G401 (cell line): ENCODE data around the gene TUFT1. TPM values are rescaled to one million over a fixed set of nuclear protein-coding genes. Genes with fewer than 3 reads are reported as not detected.
"Not testable (repeated sequence)": the region's sequence is repeated elsewhere in the genome, so short reads cannot be mapped to it uniquely, and the experiment has no call there.

ENCODE experiments used
- DNase-seq: peaks from one replicate; pipeline ENCODE4 v3.0.0-alpha.2; 2015; ENCODE audit warnings: low spot score
- in situ Hi-C: cut with HindIII; loops from 2 replicates; pipeline ENCODE4 v1.10.0; 2016; ENCODE audit warnings: low sequenced_read_pairs, mixed read lengths
- total RNA-seq: library from RNA; depleted of rRNA; stranded (reverse); fragments of >200 nt; shearing (Covaris generic); gene quantifications from 2 replicates; pipeline ENCODE4 v1.2.3, GENCODE V29; 2014

The TUFT1 gene
- total RNA-seq, 1 experiment from 2014 or later: 8.2 TPM

DNA sequence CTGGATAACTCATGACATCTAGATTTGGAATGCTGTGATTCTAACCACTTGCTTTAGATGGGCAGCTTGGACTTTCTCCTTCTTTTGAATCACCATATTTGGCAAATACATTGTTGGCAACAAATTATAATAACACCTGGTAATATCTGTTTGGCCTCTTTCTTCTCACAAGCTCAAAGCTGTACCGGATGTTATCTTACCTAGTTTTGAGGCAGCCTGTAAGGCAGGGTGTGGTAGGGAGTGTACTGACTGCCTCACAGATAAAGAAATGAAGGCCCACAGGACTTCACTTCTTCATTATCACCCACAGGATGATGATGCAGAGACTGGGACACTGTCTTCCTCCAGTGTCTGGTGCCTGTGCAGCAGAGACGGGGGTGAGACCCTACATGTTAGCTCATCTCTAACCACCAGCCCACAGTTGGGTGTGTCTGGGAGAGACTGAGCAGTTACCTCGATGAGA is 28.5 kb downstream of the TUFT1 start:
- in situ Hi-C loops: no loop called here
- DNase-seq: peak; percentile 38

DNA sequence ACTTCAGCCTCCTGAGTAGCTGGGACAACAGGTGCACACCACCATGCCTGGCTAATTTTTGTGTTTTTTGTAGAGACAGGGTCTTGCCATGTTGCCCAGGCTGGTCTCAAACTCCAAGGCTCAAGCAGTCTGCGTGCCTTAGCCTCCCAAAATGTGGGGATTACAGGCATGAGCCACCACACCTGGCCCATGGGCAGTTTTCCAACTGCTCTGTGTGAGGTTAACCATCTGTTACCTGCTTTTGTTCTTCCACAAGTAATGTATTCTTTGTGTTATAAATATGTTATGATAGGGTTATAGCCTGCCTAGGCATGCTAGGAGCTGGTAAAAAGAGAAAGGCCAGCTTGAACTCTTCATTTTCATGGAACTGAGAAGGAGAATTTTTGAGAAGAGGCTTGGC is 30.7 kb downstream of the TUFT1 start:
- in situ Hi-C loops: no loop called here
- peak; percentile 75 for DNase-seq

DNA sequence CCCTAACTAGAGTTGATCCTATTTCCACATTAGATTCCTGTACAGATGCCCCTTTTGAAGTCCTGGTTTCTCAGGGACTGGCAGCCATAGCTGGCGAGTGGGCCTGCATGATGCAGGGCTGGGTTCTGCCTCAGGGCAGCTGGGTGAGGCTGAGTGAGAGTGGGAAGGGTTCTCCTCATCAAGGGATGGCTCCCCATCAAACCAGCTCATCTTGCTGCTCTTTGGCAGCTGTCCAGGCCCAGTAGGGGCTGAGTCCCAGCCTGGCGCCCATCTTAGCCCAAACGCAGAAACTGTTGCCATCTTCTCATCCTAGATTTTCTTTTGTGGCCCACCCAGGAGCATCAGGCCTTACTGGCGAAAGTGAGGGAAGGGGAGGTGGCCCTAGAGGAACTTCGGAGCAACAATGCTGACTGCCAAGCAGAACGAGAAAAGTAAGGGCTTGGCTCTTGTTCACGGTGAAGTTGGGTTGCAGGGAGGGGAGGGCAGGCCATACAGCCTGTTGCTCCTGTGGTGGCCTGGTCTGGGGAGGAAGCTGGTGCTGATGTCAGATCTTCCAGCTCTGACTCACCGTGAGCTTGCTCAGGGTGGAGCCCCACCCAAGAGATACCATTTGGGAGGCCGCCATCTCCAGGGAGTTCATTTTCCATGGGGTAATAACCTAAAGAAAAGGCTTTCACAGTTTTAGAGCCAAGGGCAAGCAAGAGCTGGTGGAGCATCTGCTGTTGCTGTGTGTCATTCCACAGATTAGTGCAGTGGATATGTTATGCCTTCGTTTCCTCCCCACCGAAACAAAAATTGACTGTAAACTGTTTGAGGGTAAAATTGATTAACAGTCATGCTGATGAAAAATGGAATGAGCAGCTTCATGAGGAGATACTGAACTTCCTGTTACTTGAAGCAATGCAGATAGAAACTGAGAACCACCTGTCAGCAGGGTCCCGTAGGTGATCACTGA is 34.7 kb downstream of the TUFT1 start:
- in situ Hi-C loops: no loop called here

DNA sequence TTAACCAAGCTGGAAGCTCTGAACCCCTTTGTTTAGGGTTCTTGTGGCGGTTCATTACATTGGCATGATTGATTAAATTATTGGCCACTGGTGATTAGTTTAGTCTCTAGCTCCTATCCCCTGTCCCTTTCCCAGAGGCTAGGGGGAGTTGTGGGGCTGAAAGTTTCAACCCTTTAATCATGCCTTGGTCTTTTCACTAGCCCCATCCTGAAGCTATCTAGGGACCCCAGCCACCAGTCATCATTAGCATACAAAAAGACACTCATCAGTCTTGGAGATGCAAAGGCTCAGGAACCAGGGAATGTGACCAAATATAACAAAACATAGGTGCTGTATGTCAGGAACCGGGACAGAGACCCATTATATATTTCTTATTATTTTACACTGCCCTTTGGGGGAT is 37.1 kb downstream of the TUFT1 start:
- DNase-seq: no peak
- in situ Hi-C loops: no loop called here

More for the DNA sequence above, 34.7 kb downstream of the TUFT1 start:
- DNase-seq: no peak

DNA sequence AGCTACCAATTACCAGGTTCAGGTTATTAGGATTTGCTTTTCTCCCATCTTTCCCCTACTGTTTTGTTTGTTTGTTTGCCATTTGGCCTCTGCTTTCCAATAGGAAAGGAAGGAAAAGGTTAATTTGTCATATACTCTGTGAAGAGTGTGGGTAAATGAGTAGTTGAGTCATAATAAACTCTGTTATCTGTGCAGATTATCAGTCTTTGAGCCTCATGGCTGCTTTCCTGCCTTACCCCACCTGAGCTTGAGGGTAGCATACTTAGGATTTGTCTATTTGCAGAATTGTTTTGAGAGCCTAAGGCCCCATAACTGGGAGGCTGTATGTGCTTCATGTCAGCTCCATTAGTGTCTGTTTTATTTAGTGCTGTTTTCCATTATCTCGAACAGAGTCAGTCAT is 38.8 kb downstream of the TUFT1 start:
- DNase-seq: no peak
- in situ Hi-C loops: no loop called here

DNA sequence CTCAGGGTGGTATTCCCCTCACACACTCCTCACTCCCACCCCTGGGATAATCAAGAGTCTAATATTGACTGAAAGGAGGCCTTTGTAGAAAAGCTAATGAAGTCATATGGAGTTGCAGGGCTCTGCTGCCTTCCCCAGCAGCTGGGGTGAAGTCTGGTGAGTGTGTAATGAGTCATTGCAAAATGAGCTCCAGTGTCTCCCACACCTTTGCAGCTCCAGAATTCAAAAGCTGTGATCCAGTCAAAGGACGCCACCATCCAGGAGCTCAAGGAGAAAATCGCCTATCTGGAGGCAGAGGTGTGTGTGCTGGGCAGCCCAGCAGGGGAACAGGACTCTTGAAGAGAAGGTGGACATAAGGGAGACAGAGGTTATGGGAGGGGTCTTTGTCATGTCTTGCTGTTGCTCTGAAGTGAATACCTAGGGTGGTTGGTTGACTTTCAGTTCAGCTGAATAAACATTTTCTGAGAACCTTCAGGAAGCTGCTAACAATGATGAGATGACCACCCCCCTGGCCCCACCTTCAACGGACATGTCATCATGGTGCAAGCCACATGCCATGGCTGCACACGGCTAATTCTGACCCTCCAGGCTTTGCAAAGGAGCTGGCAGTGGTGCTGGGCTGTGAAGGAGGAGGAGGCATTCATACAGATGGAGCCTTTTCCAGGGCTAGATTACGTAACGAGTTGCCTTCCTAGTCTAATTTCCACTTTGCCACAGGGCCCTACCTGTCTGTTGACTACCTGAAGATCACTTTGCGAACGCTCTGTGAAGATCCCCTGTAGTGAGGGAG is 39.5 kb downstream of the TUFT1 start:
- in situ Hi-C loops: no loop called here
- no peak for DNase-seq

DNA sequence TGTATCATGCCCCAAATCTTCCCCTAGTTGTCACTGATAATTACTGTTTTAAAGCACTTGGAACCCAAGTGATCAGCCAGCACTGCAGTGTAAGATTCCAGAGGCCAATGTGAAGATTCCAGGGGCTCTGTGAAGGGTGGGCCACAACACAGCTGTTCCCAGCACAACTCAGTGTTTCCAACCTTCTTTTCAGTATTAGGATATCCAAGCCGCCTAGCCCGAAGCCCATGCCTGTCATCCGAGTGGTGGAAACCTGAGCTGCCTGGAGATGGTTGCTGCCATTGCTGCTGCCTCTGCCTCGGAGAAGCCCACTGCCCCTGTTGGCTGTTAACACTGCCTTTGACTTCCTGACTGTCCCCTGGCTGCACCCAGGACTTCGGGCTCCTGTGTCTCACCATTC is 41.3 kb downstream of the TUFT1 start:
- in situ Hi-C loops: no loop called here
- DNase-seq: no peak

DNA sequence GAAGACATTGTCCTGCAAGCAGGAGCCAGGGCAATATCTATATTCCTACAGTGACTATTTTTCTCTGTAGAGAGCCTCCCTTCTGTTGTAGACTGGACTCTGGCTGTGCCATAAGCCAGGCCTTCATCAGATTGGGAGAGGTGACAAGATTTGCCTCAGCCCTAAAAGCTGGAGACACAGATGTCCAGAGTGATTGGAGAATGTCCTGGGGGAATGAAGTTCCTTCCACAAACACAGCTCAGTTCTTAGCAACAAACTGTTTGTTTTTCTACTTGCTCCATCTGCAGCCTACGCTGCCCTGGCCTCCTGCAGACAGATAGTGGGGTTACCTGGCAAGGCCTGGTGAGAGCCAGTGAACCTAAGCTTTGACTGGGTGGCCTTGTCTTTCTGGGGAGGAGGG is 41.8 kb downstream of the TUFT1 start:
- DNase-seq: no peak
- in situ Hi-C loops: no loop called here

DNA sequence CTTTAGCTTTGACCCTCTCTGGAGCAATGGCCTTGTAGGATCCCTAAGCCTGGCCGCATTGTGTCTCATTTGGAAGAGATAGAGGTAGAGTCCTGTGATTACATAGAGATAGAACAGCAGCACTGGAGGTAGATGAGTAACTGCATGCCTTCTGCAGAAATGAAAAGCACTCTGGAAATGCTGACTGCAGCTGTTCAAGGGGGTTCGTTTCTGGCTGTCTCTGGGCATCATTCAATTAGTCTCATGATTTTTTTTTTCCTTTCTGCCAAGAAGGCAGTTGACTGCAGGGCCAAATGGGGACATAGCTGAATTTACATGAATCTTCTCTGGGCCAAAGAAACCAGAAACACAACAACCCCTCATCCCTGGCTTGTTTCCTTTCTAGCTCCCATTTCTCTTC is 43.7 kb downstream of the TUFT1 start:
- no peak for DNase-seq
- in situ Hi-C loops: no loop called here

DNA sequence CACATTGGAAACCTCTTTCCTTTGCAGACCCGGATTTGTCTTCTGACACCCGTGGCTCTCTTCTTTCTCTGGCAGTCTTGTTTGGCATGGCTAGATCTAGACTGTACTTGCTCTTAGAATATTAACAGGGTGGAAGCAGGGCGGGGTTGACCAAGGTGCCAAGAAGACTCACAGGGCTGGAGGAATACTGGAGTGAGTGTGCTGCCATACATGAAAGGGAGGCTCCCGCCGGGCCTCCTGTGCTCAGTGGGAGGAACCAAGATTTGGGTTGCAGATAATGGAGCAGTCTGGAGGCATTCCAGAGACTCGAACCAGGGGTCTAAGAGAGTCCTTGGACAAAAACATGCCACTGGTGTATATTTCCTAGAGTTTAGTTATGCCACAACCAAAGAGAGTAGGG is 44.2 kb downstream of the TUFT1 start:
- in situ Hi-C loops: no loop called here
- DNase-seq: no peak

DNA sequence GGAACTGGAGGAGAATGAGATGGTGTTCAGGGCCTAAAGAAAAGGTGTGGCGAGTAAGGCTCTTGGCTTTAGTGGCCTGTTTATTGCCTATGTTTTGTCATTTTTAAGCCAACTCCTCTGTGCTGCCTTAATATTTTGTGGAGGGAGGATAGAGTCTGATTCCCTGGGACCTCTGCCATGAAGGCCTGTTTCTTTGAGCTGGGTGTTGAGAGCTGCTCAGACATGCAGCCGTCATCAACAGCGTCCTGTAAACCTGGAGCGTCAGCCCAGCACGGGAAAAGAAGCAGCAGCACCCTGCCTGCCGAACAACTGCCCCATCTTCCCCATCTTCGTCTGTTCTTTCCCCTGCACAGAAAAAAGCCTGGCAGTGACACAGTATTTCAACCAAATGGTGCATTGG is 44.7 kb downstream of the TUFT1 start:
- no peak for DNase-seq
- in situ Hi-C loops: no loop called here

DNA sequence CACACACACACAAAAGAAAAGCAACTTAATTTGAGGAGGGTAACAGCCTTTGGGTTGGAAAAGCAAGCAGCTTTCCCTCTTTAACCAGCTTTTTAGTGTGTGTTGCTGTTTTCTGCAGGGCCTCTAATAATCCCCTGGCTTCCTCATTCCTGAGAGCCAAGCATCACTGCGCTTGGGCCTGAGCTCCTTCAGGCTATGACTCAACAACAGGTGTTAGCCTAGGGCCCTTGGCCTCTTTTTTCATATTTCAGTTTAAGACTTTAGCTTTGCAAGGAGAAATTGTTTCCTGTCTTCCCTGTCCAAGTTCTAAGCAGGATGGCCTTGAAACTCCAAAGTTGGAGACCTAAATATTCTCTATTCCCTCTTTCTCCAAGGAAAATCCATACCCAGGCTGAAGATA is 45.5 kb downstream of the TUFT1 start:
- no peak for DNase-seq
- in situ Hi-C loops: no loop called here

DNA sequence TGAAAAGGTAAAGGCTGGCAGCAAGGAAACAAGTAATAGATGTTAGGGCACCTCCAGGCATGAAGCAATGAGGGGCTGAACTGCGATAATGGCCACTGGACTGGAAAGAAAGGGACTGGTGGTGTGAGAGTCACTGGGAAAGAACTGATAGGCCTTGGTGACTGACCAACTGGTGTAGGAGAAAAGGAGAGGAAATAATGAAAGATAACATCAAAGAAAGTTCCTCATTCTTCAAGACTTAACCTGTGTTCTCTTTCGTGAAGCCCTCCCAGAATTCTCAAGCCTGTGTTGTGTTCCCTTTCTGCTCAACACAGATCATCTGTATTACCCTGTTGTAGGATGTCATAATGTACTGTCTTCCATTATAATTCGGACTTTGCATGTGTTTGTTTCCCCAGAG is 50.9 kb downstream of the TUFT1 start:
- no peak for DNase-seq
- in situ Hi-C loops: no loop called here

DNA sequence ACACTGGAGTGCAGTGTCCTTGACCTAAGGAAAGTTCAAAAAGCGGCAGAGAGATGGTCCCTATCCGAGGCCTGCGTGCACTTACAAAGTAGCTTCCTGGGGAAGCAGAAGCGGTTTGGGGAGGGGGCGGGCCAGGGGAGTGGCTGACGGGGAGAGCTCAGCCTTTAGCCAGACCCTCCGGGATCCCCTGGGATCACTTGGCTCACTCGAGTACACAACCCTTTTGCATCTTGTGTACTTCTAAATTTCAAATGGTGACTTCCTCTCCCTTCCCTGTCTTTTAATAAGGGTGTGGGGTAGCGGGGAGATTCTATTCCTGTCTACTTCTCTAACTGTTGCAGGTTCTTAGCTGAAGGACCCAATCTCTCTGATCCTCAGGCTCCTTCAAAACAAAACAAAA is 53.6 kb downstream of the TUFT1 start:
- no peak for DNase-seq
- in situ Hi-C loops: no loop called here

DNA sequence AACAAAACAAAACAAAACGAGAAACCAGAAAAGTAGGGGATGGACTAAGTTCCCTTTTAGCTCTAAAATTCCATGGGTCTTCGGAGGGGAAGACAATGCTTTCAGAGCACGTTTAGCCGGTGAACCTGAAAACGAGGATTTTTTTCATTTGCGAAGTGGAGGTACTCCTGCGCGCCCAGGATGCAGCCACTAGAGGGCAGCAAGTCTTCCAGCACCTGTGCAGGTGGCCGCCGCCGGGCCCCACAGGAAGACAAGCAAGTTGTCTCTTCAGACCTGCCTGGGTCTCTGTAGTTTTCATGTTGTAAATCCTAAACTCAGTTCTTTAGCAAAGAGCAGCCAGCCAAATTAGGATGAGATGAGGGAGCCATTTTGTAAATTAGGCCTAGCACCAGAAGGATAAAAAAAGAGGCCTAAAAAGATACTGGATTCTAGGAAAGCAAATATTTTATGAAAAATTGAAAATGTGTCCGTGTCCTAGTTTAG is 54.1 kb downstream of the TUFT1 start:
- in situ Hi-C loops: no loop called here
- peak; percentile 84 for DNase-seq

DNA sequence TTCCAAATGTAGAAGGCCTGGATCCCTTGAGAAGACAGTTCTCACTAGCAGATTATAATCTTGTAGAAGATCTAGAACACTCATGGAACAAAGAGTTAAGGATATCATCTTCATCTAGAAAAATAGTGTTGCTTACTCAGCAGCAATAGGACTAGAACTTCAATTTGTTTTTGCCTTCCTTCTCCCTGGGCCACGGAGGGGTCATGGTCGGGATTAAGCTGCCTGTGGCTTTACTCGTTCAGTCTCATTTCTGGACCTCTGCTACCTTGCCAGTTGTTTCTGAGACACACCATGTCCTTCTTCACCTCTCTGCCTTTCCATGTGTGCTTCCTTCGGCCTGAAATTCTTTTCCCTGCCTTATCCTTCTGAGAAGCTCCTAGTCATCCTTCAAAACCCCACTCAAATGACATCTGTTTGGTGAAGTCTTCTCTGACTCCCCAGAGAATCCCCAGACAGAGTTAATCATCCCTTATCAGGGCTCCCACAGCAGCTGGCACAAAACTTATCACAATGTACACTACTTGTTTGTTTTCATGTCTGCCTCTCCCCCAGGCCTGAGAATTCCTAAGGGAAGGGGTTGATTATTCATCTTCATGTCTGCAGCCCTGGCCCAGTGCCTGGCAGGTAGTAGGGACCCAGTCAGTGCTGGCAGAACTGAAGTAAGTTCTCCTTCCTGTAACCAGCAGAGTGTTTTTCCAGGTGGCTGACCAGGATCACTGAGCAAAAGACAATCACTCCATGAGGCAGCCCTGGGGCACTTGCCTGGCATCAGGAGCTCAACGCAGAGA is 56.3 kb downstream of the TUFT1 start:
- no peak for DNase-seq
- in situ Hi-C loops: no loop called here

DNA sequence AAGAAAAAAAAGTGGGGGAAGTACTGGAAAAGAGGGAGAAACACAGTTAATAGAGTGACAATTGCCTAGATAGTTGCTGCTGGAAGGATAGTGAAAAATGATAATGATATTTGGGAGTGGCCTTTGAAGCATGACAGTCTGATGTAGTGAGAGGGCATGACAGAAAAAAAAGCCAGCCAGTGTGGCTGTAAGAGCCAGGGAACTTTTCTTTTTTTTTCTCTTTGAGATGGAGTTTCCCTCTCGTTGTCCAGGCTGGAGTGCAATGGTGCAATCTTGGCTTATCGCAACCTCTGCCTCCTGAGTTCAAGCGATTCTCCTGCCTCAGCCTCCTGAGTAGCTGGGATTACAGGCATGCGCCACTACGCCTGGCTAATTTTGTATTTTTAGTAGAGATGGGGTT is 62.4 kb downstream of the TUFT1 start:
- in situ Hi-C loops: not testable (repeated sequence)

DNA sequence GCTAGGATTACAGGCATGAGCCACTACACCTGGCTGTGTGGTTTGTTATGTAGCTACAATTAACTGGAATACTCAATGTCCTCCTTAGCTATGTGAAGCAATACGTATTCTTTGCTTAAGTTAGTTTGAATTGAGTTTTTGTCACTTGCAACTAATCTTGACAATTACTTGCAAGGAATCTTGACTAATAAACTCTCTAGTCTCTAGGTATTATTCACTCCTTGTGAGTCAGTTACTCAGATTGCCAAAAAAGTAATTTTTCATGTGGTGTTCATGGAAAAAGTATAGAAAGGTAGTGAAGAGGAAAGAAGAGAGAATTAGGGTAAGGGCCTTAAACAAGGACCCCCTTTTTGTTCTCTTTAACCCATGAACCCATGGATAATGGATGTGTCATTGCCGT is 64.2 kb downstream of the TUFT1 start:
- DNase-seq: no peak
- in situ Hi-C loops: no loop called here

More for the DNA sequence above, 62.4 kb downstream of the TUFT1 start:
- not testable (repeated sequence) for DNase-seq

DNA sequence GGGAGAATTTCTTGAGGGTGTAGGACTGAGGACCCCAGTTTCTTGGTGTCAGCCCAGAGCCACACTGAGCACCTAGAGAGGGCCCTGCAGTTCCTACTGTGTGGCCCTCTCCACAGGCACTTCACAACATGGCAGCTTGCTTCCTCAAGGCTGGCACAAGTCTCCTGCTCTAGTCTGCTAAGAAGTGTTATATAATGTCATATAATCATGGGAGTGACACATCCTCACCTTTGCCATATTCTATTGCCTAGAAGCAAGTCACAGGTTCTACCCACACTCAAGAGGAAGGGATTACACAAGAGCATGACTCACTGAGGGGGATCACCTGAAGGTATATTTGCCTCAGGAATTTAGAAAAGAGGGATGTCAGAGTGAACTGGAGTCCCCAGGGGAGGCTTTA is 66.3 kb downstream of the TUFT1 start:
- DNase-seq: no peak
- in situ Hi-C loops: no loop called here
